Hepatocyte (in vitro differentiated cells): Measurements from ENCODE around the gene DDR2.

Experiments
- EZH2 ChIP-seq: fragments of 200-600 bp; sonication (generic); IDR thresholded peaks from 2 replicates; pipeline ENCODE4 v1.6.1; 2016; ENCODE audit warnings: antibody characterized with exemption, mild to moderate bottlenecking, borderline replicate concordance
- EZH2phosphoT487 ChIP-seq: fragments of 200-600 bp; sonication (generic); IDR thresholded peaks from one replicate; pipeline ENCODE4 v1.6.1; 2018; ENCODE audit warnings: antibody characterized with exemption, mild to moderate bottlenecking, low read depth, moderate library complexity; ENCODE audit not compliant: unreplicated experiment, severe bottlenecking
- TF ChIP-seq, protein P1 (sequence below): fragments of 200-600 bp; sonication (generic); IDR thresholded peaks from 2 replicates; pipeline ENCODE4 v1.5.1; 2016; ENCODE audit warnings: antibody characterized with exemption, mild to moderate bottlenecking; ENCODE audit not compliant: poor library complexity

DNA sequence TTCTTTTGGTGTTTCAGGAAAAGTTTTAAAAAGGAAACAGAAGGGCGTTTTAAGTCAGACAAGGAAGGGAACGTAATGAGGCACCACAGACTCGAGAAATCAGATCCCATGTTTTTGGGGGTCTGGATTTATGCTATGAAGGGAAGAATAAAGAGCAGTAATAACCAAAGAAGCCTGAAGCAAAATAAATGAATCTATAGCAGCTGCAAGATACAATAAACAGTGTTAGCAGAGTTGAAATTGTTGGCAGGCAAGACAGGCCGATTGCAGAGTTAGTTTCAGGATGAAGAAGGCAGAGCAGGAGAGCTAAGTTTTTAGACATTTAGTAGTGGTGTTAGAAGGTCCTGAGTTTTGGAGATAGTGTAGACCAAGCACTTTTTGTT is 425 bp downstream of the DDR2 start:
- TF ChIP-seq, protein P1, sequence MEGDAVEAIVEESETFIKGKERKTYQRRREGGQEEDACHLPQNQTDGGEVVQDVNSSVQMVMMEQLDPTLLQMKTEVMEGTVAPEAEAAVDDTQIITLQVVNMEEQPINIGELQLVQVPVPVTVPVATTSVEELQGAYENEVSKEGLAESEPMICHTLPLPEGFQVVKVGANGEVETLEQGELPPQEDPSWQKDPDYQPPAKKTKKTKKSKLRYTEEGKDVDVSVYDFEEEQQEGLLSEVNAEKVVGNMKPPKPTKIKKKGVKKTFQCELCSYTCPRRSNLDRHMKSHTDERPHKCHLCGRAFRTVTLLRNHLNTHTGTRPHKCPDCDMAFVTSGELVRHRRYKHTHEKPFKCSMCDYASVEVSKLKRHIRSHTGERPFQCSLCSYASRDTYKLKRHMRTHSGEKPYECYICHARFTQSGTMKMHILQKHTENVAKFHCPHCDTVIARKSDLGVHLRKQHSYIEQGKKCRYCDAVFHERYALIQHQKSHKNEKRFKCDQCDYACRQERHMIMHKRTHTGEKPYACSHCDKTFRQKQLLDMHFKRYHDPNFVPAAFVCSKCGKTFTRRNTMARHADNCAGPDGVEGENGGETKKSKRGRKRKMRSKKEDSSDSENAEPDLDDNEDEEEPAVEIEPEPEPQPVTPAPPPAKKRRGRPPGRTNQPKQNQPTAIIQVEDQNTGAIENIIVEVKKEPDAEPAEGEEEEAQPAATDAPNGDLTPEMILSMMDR, result no peak
- no peak for TF ChIP-seq EZH2
- no peak for TF ChIP-seq EZH2phosphoT487
